Limb (tissue), 2 donors: ENCODE results near the gene FGFR4.
"Not testable (repeated sequence)": the region's sequence is repeated elsewhere in the genome, so short reads cannot be mapped to it uniquely, and the experiment has no call there.

Source experiments
- DNase-seq, 2 donors: peaks; one replicate each; pipeline ENCODE4 v3.0.0-alpha.2; 2016; ENCODE audit errors: extremely low spot score in 2 of 2

Gene FGFR4

DNA sequence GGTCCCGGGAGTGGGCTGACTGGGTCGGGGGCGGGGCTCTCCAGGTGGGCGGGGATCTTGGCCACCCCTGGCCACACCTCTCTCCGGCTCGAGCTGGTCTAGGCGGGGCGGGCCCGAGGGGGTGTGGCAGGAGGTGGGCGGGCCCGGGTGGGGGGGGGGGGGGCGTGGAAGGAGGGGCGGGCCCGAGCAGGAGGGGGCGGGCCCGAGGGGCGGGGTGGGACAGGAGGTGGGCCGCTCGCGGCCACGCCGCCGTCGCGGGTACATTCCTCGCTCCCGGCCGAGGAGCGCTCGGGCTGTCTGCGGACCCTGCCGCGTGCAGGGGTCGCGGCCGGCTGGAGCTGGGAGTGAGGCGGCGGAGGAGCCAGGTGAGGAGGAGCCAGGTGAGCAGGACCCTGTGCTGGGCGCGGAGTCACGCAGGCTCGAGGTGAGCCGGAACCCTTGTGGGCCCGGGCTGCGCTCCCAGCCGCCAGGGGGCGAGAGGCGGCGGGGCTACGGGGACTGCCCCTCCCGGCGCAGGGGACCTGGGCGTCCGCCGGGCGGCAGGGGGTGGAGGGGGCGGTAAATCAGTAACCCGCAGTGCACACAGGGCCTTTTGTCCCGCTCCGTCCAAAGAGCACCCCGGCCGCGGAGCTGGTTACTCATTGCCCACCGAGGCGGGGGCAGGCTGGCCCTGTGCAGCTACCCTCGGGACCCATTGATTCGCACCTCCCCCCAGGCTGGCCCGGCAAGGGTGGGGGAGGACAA is at the start of gene FGFR4:
Gene FGFR4, plus strand, starts transcription at position 262 of the 744 bp plus-strand sequence. CDS start 2,688 bp downstream, outside the sequence.
- DNase-seq: peak; percentile 82 to 89

DNA sequence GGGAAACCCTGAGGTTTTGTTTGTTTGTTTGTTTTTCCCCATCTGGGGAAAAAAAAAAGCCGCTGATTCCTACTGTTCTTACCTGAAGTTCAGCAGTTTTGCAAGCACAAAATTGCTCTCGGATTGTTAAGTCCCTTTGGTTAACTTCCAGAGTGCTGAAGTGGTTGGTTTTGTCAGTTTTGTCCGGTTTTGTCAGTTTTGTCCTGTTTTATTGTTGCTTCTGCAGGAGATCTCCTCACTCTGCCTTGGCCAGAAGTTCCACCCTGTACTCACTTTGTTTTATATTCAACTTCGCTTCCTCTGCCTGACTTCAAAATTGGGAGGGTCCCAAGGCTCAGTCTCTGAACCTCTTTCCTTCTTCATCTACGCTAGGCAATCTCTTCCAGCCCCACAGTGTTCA is 49.8 kb upstream of the FGFR4 start:
- DNase-seq: no peak

DNA sequence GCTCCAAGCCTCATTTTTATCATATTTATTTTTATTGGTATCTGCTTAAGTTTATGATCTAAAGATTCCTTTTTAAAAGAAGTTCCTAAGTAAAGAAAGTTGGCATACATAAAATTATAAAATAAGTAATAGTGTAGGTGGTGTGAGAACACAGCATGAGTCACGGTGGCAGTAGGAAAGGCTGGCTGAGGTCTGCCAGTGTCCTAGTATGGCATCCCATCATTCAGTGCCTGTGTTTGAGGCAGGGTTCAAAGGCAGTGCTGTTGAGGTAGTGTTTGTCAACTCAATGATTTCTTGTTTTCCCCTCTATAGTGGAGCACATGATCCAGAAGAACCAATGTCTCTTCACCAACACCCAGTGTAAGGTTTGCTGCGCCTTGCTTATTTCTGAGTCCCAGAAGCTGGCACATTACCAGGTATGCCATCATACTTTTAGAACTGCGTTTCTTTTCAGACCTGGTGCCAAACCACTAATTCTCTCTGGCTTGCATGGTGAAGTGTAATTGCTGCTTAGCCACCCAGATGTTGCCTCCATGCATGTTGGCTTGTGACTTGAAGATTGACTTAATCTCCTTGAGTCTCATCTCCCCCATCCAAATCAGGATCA is 45.8 kb upstream of the FGFR4 start:
- peak in 1 of 2 donors; percentile 4 for DNase-seq

DNA sequence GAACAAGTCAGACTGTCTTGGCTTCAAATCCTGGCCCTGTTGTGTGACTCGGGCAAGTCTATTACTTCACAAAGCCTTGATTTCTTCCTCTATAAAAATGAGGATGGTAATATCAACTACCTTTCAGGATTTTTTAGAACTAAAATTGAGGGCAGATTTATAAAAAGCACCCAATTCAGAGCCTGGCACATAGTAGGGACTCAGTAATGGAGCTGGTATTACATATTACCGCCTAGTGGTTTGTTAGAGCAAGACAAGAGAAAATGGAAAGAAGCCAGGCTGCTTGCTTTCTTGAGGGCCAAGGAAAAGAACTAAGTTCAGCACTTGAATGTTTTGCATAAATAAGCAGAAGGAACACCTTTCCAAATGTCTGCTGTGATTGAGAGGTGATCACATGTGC is 44.8 kb upstream of the FGFR4 start:
- no peak for DNase-seq

DNA sequence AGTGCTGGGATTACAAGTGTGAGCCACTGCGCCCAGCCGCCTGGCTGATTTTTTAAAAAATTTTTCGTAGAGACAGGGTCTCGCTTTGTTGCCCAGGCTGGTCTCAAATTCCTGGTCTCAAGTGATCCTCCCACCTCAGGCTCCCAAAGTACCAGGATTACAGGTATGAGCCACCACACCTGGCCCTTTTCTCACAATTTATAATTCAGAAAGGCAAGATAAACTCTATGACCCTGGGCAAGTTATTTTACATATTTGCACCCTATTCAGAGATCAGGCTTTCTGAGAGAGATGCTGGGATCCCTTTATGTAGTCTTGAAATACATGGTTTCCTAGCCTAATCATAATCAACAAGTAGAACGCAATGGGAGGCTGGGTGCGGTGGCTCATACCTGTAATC is 43.6 kb upstream of the FGFR4 start:
- no peak for DNase-seq

DNA sequence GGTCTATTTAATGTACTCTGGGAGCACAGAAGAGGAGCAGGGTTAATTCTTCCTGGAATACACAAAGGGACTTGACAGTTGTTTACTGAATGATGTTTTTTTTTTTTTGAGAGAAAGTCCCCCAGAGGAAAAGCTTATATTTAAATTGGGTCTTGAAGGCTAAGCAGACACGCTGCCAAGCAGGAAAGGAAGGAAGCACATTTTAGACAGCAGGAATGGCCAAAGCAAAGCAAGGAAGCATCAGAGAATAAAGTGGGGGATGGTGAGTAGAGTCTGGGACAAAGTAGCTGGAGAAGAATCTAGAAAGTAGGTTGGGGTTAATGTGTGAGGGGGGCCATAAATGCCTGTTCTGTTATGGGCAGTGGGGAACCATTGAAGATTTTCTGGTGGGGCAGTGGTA is 42.8 kb upstream of the FGFR4 start:
- no peak for DNase-seq

DNA sequence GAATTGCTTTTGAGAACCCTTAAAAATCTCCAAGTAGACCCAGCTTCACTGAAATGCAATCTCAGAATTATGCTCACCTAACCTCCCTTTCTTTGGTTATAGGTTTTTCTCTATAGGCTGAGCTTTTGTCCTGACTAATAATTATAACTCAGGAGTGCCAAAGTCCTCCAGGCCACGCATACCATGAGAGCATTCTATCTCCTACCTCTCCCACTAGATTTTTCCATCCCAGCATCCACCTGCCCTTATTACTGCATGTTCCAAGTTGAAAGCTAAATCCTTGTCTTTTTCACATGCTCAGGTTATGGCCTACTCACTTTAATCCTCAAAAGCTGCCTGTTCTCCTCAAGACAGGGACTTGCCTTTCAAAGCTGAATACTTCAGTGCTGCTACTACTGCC is 42.1 kb upstream of the FGFR4 start:
- no peak for DNase-seq

DNA sequence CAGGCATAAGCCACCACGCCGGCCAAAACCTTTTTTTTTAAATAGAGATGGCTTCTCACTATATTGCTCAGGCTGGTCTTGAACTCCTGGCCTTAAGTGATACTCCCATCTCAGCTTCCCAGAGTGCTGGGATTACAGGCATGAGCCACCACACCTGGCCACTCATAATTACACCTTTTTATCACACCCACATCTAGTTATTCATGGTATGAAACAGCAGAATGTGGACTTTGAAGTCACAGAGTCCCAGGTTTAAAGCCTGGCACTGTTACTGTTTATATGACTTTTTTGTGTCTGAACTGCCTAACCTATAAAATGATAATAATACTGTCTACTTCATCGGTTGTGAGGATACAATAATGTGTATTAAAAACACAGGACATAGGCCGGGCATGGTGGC is 41.1 kb upstream of the FGFR4 start:
- DNase-seq: no peak

DNA sequence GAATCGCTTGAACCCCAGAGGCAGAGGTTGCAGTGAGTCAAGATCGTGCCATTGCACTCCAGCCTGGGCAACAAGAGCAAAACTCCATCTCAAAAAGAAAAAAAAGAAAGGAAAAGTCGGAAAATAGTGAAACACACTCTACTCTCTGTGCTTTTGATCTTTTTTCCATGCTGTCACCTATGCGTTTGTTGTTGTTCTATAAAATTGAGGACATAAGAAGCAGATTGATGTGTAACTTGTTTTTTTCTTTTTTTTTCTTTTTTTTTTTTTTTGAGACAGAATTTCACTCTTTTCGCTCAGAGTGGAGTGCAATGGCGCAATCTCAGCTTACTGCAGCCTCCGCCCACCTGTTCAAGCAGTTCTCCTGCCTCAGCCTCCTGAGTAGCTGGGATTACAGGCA is 38.2 kb upstream of the FGFR4 start:
- not testable (repeated sequence) for DNase-seq

DNA sequence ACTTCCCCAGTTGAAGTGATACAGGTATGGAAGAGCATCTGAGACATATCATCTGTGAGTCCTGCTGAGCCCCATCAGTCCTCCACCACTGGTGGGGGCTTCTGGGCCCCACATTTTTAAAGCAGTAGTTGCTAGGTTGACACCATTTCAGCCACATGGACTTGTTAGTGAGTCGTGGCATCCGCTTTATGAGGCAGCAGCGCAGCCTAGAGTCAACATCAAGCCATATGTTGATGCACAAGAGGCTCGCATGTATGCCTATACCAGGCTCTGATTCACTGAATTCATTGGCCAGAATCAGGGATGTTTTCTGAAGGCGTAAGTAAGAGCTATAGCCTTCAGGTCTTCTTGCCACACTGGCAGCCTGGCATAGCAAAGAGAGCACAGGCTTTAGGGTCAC is 37.4 kb upstream of the FGFR4 start:
- no peak for DNase-seq

DNA sequence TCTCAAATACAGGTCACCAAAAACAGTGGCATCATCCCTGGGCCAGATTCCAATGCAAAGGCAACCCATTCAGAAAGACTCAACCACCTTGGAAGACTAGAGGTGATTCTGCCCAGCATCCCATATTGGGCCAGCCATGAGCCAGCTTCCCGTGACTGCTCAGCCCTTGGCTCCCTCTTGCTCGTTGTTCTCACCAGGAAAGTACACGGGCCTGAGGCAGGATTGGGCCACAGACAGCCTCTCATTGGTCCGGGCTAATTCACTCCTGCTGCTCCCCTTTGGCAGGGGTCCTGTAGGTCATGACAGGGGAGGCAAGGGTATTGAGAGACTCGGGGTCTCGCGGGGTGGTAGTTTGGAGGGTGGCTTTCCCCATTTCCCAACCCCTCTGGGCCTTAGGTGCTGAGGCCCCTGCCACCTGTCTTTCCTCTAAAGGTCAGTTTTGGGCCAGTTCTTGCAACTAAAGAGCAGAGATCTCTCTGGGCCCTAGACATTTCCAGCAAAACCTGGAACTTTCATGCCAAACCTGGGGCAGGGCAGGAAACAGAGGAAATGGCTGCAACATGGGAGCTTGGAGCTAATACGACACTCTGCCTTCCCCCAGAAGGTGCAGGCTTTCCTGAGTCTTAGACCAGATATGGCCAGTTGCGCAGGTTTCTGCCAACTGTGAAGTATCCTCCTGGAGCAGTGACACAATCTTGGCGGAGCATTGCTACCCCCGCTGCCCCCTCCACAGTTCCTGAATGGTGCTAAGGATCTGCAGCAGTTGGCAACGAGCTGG is 22.0 kb upstream of the FGFR4 start:
- no peak for DNase-seq

DNA sequence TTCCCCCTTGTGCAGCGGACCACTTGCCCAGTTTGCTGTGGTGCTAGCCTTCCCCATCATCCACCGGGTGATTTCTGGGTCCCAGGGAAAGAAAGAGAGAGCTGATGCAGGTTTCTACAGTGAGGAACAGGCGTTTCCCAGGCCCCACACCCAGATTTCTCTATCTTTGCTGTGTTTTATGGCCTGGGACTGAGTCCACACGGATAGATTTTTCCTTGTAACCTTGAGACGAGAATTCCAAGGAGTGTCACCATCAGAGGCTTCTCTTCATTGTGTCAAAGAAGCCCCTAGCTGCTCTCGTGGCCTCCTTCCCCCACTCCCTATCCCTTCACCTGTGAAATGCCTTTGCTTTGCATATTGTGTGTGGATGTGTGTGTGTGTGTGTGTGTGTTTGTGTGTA is 21.2 kb upstream of the FGFR4 start:
- DNase-seq: no peak

DNA sequence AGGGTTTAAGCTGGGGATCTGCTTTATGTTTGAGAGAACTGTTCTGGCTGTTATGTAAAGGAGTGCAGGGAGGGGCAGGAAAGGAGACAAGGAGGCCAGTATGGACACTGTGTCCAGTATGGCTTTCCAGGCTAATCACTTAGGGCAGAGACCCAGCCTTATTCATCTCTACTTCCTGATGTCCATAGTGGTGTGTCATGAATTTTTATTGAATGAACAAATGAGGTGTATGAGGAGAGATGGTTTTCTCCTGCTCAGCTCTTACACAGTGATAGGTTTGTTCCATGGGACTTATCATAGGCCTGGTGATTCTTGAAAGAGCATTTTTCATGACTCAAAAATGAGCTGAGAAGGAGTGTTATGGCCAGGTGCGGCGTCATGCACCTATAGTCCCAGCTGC is 20.5 kb upstream of the FGFR4 start:
- DNase-seq: no peak

DNA sequence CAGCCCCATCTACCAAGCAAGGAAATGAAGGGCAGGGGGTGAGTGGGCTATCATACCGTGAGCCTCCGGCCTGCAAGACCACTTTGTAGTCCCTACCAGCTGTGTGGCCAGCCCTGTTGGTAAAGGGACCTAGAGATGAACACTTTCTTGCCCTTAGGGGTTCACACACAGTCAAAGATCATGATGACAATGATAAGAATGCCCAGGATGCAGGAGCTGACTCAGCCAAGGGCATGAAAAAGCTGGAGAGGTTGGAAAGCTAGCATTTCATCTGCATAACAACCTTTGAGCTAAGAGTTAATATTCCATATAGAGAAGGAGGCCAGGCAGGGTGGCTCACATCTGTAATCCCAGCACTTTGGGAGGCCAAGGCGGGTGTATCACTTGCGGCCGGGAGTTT is 19.2 kb upstream of the FGFR4 start:
- no peak for DNase-seq

DNA sequence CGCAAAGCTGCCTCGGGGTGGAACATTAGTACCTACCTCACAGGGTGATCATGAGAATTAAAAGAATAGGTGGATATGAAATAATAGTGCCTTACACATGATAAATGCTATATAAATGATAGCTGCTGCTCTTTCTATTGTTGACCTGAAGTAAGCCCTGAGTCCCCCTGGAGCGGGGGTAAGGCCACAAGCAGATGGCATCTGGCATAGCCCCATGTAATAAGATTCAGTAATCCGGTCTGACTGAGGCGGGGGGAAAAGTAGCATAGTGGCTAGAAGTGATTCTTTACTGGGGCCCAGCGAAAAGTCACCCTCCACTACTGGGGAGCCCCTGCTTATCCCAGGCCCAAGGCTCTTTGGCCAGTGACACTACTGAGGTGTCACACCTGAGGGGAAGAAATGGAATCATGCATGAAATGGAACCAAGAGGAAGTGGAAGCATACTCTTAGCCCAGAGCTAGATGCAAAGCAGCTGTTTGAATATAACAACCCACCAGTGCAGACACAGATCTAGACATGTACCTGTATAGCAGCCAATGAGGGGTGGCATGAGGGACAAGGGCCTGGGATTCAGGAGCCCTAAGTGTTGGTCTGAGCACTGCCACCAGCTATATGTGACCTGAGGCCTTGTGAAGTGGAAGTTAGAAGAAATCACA is 16.1 kb upstream of the FGFR4 start:
- DNase-seq: no peak

DNA sequence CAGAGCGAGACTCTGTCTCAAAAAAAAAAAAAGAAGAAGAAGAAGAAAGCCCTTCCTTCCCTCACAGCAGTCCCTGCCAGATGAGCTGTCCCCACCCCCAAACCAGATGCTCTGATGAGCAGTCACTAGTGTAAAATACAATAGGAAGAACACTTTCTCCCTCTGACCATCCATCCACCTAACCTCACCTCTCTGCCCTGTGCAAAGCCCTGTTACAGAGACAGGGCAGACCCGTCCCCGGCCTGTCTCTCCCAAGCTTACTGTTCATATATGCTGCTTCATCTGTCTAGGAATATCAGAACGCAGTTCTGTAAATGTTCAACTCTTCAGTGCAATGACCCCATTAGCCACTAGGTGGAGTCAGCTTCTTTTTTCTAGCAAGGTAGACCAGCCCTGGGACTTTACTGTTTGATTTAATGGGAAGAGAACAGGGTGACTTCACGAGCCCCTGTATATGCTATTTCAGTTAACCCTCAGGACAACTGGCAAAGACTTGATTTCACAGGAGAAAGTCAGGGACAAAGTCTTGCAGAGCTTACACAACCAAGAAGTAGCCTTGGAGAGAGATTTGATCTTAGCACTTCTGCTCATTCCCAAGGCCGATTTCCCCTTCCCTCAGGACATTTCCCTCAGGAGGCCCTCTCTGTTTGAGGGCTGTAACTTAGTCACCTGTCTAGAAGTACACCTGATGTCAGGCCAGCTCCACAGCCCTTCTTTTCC is 14.9 kb upstream of the FGFR4 start:
- DNase-seq: peak; percentile 81 to 84

DNA sequence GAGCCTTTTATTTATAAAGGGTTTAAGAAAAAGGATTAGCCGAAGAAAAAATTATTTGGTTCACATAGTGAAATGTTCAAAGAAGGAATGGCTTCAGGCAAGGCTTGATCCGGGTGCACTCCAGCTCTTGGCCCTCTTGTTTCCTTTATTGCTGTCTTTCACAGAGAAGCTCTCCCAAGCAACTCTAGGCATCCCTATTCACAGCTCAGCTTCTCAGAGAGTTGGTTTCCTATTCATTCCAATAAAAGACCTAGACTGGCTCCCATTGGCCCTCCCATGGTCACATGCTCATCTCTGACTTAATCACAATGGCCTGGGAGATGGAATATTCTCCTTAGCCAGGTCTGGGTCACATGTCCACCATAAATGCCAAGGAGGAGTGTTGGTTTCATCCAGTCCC is 9.4 kb upstream of the FGFR4 start:
- DNase-seq: no peak

DNA sequence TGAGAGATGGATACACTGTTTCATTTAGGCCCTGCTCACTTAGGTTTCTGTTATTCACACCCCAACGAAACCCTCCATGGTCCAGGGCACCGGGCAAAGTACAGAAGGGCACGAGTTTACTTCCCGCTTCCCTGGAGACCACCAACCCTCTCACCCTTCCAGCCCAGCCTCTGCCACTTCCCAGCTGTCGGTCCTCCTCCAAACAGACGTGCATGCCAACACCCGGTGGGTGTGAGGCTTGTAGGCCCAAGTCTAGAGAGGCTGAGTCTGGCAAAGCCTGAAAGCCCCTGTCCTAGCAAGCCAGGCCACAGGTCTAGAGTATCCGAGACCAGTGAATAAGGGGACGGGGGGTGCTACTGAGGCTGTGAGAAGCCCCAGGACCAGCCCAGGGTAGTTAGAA is 7.1 kb upstream of the FGFR4 start:
- DNase-seq: no peak

DNA sequence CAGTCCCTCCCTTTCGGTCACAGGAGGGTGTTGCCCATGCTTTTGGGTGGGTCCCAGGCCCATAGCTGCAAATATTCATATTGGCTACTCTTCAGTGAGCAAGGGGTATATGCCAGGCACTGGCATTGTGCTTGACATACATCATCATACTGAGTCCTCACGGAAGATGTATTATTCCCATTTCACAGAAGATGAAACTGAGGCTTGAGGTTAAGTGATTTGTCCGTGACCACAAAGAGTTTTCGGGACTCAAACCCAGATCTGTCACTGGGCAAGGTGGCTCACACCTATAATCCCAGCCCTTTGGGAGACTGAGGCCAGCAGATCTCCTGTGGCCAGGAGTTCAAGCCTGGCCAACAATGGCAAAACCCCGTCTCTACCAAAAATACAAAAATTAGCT is 6.5 kb upstream of the FGFR4 start:
- no peak for DNase-seq

DNA sequence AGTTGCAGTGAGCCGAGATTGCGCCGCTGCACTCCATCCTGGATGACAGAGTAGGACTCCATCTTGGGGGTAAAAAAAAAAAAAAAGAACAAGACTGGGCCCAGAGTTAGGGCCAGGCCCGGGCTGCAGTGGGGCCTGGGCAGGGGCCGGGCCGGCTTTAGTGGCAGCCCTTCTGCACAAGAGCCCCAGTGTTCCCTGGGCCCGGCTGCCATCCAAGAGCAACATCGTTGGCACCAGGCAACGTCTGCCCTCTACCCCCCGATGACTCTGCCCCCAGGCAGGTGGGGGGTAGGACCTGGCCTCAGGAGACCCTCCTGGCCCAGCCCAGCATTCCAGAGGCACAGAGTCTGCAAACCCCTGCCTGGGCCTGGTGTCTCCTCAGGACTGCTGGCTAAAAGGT is 4.9 kb upstream of the FGFR4 start:
- no peak for DNase-seq

DNA sequence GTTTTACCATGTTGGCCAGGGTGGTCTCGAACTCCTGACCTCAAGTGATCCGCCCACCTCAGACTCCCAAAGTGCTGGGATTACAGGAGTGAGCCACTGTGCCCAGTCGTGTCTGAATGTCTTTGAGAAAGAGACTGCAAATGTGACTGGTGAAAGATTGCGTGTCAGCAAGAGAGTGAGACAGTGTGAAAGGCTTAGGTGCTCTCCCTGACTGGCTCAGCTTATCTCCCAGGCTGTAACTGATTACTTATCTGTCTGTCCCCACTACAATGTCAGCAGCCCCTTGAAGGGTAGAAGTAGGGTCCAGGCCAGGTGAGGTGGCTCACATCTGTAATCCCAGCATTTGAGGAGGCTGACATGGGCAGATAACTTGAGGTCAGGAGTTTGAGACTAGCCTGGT is 3.4 kb upstream of the FGFR4 start:
- no peak for DNase-seq

DNA sequence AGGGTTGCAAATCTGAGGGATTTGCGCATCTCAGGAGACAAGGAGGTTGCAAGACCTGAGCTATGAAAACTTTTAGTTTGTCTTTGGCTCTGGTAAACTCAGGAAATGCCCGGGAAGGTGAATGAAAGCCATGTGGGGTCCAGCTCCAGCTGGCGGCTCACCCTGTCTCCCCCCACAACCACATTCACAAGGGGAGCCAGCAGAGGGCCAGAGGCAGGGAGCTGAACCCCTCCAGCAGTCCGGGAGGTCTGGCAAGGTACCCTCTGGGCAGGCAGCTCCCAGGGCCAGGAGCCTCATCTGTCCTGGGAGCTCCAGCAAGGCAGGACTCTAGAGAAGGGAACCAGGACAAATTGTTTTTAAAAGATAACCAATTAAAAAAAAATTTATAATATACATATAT is 2.5 kb upstream of the FGFR4 start:
- no peak for DNase-seq
